RKO (cell line): Measurements from ENCODE around the gene CDC5L.
A peak's percentile ranks its signal among the peaks of the same experiment; 100 is the strongest.
"Not testable (repeated sequence)": the region's sequence is repeated elsewhere in the genome, so short reads cannot be mapped to it uniquely, and the experiment has no call there.

Source experiments
- DNase-seq: peaks from one replicate; pipeline ENCODE4 v3.0.0-alpha.2; 2016; ENCODE audit warnings: low spot score

CDC5L gene

GRCh38 chr6:44415449-44415848 is 27.9 kb downstream of the CDC5L start:
- no peak for DNase-seq

DNA sequence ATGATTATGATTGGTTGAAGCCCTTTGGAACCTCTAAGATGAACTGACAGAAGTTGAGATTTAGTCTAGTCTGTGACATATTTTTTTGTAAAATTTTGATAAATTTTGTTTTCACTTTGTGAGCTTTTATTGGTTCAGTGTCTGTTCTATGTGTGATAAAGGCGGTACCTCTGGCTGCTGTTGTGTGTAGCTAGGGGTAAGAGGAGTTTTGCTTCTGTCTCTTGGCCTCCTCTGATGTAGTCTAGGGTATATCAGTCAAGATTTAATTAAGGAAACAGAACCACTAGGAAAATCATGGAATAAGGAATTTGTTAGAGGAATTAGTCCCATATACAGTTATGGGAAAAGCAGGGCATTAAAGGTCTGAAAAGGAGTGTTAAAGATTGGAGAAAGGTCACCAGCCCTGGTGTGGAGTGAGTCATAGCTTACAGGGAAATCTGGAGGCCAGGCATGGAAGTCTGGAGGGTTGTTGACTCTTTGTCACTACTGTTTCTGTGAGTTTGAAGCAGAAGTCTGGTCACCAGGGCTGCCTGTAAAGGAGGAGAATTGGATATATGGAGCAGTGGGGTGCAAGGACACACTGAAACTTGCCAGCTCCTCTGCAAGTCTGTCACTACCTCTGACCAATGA is 28.5 kb downstream of the CDC5L start:
- DNase-seq = peak; percentile 21

DNA sequence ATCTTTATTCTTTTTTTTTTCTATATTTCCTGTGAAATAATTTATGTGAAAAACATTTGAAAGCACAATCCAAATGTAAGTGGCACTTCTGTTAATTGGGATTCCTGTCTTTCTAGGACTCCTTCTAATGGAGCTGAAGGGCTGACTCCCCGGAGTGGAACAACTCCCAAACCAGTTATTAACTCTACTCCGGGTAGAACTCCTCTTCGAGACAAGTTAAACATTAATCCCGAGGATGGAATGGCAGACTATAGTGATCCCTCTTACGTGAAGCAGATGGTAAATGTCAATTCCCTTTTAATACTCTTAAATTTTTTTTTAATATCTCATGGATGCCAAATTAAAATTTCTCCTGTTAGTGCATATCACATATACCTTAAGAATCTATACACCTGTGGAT is 35.0 kb downstream of the CDC5L start:
- no peak for DNase-seq

- no peak for DNase-seq
Observed at GRCh38 chr6:44423306-44423705, 35.8 kb downstream of the CDC5L start.

GRCh38 chr6:44425951-44426350 is 38.4 kb downstream of the CDC5L start:
- no peak for DNase-seq

DNA sequence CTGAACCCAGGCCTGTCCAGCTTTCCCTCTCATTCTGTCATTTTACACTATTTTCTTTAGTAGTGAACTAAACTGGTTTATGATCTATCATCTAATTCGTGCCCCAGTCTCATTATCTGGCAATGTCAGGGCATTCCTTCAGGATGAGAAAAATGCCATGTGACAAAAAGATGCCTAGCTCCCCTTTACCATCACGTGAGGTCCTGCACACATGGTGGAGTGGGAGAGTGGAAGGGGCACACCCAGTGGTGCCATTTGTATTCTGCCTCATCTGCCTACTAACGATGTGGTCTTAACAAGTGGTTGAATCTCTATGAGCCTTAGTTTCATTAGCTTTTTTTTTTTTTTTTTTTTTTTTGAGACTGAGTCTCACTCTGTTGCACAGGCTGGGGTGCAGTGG is 41.2 kb downstream of the CDC5L start:
- no peak for DNase-seq

DNA sequence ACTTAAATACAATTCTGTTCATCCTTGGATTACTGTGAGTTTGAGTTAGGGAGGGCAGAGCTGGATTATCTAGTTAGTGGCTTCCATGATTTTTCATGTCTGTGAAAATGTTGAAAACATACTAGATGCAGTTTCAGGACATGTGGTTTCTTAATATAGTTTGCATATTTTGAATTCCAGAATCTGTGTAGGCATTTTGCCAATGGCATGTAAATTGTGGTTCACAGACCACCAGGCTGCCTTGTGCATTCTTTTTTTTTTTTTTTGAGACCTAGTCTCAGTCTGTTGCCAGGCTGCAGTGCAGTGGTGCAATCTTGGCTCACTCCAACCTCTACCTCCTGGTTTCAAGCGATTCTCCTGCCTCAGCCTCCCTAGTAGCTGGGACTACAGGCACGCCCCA is 42.8 kb downstream of the CDC5L start:
- DNase-seq = no peak

- DNase-seq = peak; percentile 68
Observed at GRCh38 chr6:44431118-44431725, 43.7 kb downstream of the CDC5L start.

DNA sequence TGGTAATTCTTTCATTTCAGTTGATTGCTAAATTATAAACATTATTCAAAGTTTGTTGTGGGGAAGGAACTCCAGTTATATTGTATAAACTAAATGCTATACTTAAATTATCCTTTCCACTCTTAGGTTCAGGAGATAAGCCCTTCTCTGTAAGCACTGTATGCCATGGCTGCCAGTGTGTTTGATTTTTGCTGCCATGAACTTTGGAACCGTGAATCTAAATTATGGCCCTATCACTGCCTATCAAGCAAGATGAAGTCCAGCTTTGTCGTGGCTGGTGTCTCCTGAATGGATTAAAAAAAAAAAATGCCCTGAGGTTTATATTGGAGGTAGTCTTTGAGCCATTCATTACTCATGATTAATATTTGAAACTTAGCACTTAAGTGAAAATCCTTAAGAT is 44.7 kb downstream of the CDC5L start:
- no peak for DNase-seq

- no peak for DNase-seq
Observed at GRCh38 chr6:44432726-44433125, 45.2 kb downstream of the CDC5L start.

GRCh38 chr6:44435500-44435899 is 48.0 kb downstream of the CDC5L start:
- DNase-seq = no peak

DNA sequence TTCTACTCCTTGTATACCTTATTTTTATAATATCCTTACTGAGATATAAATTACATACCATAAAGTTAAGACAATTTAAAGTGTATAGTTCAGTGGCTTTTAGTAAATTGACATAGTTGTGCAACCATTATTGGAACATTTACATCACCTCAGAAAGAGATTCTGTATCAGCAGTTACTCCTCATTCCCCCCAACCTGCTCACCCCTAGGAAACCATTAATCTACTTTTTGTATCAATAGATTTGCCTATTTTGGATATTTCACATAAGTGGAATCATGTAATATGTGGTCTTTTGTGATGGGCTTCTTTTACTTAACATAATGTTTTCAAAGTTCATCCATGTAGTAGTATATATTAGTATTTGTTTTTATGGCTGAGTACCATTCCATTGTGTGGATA is 51.3 kb downstream of the CDC5L start:
- DNase-seq = no peak

DNA sequence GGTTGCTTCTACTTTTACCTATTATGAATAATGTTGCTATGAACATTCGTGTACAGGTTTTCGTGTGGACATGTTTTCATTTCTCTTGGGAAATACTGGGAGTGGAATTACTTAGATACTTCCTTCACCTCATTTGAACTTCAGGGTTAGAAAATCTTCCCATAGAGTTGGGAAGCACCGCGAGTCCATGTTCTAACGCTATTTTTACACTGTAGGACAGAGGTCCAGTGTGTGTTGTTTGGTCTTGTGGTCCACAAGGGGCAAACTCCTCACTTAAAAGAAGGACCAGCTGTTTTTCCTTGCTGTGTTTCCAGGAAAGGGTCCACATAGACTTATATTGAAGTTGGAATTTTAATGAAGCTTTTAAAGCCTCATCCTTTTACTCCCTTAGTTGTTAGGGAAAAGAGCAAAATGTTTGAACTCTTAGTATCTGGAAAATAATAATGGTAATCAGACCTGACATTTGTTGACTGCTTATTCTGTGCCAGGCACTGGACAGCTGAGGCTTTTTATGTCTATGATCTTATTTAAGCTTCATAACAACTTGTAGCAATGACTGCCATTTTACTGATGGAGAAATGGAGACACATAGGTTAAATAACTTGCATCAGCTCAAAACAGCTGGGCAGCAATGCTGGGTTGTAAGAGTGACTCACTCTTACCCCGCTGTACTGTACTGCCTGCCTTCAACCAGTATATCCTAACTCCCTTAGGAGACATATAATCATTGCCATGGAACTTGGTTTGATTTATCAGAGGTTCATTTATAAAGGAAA is 52.0 kb downstream of the CDC5L start:
- DNase-seq = peak; percentile 40

DNA sequence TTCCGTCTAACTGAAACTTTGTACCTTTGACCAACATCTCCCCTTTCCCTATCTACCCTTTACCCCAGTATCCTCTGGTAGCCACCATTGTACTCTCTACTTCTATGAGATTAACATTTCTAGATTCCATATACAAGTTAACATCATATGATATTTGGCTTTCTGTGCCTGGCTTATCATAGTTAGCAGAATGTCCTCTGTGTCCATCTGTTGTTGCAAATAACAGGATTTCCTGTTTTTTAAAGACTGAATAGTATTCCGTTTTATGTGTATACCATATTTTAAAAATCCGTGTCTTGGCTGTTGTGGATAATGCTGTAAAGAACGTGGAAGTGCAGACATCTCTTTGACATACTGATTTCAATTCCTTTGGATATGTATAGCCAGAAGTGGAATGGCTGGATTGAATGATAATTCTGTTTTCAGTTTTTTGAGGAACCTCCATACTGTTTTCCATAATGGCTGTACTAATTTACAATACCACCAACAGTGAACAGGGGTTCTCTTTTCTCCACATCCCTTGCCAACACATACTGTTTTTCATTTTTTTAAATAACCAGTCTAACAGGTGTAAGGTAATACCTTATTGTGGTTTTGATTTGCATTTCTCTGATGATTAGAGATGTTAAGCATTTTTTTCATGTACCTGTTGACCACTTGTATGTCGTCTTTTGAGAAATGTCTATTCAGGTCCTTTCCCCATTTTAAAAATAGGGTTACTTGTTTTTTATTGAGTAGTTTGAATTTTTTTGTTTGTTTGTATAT is 53.8 kb downstream of the CDC5L start:
- no peak for DNase-seq

- DNase-seq = no peak
Observed at GRCh38 chr6:44442236-44442635, 54.7 kb downstream of the CDC5L start.

DNA sequence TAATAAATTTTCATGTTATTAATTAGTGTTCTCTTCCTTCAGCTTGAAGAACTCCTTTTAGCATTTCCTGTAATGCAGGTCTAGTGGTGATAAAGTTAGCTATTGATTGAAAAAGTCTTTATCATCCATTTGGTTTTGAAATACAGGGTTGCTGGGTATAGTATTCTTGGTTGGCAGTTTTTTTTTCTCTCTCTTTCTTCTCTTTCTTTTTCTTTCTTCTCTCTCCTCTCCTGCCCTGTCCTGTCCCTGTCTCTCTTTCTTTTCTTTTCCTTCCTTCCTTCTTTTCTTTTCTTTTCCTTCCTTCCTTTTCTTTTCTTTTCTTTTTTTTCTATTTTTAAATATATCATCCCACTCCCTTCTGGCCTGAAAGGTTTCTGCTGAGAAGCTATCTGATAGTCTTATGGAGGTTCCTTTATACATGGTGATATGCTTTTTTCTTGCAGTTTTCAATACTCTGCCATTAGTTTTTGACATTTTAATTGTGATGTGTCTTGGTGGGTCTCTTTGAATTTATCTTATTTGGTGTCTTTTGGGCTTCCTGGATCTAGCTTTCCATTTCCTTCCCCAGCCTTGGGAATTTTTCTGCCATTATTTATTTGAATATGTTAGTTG is 55.4 kb downstream of the CDC5L start:
- DNase-seq = no peak

DNA sequence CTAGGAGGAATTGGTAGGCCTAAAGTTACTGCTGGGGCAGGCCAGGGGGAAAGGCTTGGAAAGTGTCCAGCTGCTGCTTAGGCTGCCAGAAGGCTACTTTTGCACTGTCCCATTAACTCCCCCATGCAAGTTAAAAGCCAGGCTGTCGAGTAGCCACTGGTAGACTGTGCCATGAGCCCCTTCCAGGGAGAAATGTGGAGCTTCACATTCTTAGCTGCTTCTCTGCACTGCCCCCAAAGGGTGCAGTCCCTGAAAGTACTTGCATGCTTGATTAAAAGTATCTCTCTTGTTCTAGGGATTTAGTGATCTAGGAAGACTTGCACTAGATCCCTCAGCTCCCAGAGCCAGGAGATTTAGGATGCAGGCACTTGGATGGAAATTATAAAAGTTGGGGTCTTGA is 57.3 kb downstream of the CDC5L start:
- no peak for DNase-seq

GRCh38 chr6:44446626-44447300 is 59.3 kb downstream of the CDC5L start:
- DNase-seq = peak; percentile 78

DNA sequence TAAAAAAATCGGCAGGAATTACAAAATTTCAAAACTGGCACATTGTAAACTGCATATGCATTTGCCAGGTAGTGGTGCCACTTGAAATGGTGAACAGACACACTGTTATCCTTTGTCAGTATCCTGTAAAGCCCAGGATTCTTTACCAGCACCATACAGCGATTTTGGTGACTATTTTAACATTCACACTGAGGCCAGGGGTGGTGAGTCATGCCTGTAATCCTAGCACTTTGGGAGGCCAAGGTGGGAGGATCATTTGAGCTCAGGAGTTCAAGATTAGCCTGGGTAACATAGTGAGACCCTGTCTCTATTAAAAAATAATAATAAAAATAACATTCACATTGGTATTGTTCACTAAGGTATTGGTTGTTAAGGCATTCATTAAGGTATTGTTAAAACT is 61.7 kb downstream of the CDC5L start:
- DNase-seq = not testable (repeated sequence)

DNA sequence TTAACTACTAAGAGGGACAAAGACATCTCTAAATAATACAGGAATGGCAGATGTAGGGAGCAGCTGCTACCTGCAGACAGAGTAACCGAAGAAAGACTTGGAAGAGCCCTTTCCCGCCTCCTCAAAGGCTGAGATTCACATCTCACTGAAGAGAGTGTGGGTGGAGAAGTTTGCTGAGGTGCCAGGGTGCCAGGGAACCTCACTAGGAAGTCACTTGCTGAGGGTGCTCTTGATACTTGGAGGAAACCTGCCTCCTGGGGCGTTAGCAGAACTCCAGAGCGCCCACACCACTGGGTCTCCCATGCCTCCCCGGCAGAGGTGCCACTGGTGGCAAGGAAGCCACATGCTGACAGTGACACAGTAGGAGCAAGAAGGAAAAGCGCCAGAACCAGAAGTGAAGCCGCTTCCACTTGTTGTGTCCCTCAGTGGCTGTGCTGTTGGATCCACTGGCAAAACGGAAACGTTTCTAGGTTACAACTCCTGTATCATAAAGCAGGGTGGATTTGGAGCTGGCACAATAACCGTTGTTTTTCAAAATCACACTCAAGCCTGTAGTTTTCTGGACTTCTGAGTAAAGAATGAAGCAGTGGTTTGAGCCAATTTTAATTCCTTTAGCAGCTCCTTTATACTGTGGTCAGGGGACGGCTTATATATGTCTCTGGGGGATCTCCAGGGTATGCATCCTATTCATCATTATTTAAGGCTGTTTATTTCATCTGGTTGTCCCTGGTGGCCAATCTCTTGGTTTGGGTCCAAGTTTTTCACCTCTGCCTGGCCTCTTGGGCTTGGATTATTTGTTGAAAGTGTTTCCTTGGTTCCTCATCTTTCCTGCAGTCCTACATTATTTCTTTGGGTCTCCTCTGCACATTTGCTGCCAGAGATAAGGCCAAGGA is 64.5 kb downstream of the CDC5L start:
- DNase-seq = no peak

DNA sequence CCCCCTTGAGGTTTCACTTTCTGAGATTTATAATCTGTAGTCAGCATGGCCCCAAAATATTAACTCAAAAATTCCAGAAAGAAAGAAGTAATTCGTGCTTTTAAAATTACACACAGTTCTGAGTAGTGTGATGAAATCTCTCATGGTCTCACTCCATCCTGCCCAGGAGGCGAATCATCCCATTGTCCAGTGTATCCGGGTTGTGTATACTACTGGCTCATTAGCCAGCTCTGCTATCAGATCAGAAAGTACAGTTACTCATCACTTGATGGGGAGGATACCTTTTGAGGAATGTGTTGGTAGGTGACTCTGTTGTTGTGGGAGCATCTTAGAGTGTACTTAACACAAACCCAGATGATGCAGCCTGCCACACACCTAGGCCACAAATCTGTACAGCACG is 65.2 kb downstream of the CDC5L start:
- peak; percentile 86 for DNase-seq
